ENCODE results near the gene ZNF785.
A peak's percentile ranks its signal among the peaks of the same experiment; 100 is the strongest.

DNA sequence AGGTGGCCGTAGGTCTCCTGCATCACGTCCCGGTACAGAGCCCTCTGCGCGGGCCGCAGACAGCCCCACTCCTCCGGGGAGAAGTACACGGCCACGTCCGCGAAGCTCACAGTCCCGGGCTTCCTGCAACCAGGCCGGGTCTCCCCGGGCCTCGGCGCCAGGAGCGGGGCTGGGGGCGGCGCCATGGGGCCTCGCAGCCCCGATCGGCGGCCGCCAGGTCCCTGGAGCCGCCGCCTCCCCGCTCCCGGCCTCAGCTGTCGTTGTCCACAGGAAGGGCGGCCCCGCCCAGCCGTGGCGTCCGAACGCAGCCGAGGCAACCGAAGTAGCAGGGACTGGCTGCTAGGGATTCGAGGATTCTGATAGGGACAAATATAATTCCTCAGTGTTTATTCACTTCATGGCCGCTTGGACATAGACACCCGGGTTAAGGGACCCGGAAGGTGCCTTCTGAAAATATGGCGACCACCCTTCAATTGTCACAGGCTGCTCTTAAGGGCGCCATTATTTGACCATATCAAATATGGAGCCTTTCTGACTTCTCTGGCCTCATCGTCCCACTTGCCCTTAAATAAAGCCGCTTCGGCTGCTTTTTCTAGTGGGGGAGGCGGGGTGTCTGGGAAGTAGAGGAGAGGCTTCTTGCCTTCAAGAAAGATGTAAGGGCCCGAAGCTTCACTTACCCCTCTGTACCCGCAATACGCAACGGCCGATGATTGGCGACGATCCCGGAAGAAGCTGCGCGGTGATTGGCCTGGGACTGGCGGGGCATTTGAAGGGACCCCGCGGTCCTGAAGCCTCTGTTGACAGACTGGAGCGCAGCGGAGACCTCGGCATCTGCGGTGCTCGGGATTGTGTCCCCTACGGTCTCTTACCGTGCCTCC lies 13.8 kb downstream of the ZNF785 start, which contains the start of gene ZNF688:
- peak; percentile 95 for TF ChIP-seq YY1 (IDR thresholded peaks at IDR 0.05; ENCODE audit: insufficient read depth, insufficient read length)
- no peak for TF ChIP-seq ZNF274 (IDR thresholded peaks at IDR 0.05; ENCODE audit: low read depth, low read length)
- TF ChIP-seq SUZ12 (IDR thresholded peaks at IDR 0.05; ENCODE audit: extremely low read depth, insufficient read depth, insufficient read length): no peak
